H9 (cell line): ENCODE measurements around the gene NKAIN4. TPM values are rescaled to one million over a fixed set of nuclear protein-coding genes. Genes with fewer than 3 reads are reported as not detected.

Source experiments
- DNase-seq: peaks from one replicate; pipeline ENCODE4 v3.0.0-alpha.2; 2017
- H2AFZ ChIP-seq: one replicate; pipeline ENCODE4 v1.6.1; 2013; ENCODE audit warnings: mild to moderate bottlenecking, low read length, control low read depth, moderate library complexity
- H2AK5ac ChIP-seq: 2 replicates; pipeline ENCODE4 v1.6.1; 2013; ENCODE audit warnings: low read length, control low read depth, mixed read lengths; ENCODE audit not compliant: insufficient read length
- H2BK120ac ChIP-seq: one replicate; pipeline ENCODE4 v1.6.1; 2013; ENCODE audit warnings: low read depth, mild to moderate bottlenecking, low read length, control low read depth, inconsistent platforms; ENCODE audit not compliant: poor library complexity, severe bottlenecking
- H2BK12ac ChIP-seq: 2 replicates; pipeline ENCODE4 v1.6.1; 2013; ENCODE audit warnings: low read length, control low read depth, mixed read lengths, low read depth; ENCODE audit not compliant: insufficient read length
- H2BK15ac ChIP-seq: 2 replicates; pipeline ENCODE4 v1.6.1; 2013; ENCODE audit warnings: low read depth, low read length, control low read depth
- H2BK20ac ChIP-seq: one replicate; pipeline ENCODE4 v1.6.1; 2013; ENCODE audit warnings: low read depth, mild to moderate bottlenecking, low read length, control low read depth, inconsistent platforms; ENCODE audit not compliant: poor library complexity, severe bottlenecking
- H2BK5ac ChIP-seq: 2 replicates; pipeline ENCODE4 v1.6.1; 2013; ENCODE audit warnings: low read length, control low read depth, mixed read lengths; ENCODE audit not compliant: insufficient read length
- H3K14ac ChIP-seq: 2 replicates; pipeline ENCODE4 v1.6.1; 2013; ENCODE audit warnings: low read length, control low read depth; ENCODE audit not compliant: insufficient read depth
- H3K18ac ChIP-seq: 2 replicates; pipeline ENCODE4 v1.6.1; 2013; ENCODE audit warnings: low read depth, mild to moderate bottlenecking, mixed read lengths, low read length, control low read depth; ENCODE audit not compliant: insufficient read length
- H3K23ac ChIP-seq: 2 replicates; pipeline ENCODE4 v1.6.1; 2013; ENCODE audit warnings: low read length, control low read depth, mixed read lengths, low read depth; ENCODE audit not compliant: insufficient read length
- H3K23me2 ChIP-seq: 2 replicates; pipeline ENCODE4 v1.6.1; 2013; ENCODE audit warnings: low read depth, mild to moderate bottlenecking, mixed read lengths, low read length, control low read depth; ENCODE audit not compliant: insufficient read length, poor library complexity, severe bottlenecking
- H3K27ac ChIP-seq: 2 replicates; pipeline ENCODE4 v1.5.1; 2013; ENCODE audit warnings: low read length, control low read depth, mixed read lengths, low read depth; ENCODE audit not compliant: insufficient read length
- H3K27me3 ChIP-seq: 2 replicates; pipeline ENCODE4 v1.6.1; 2013; ENCODE audit warnings: low read length, control low read depth, inconsistent platforms; ENCODE audit not compliant: insufficient read depth
- H3K4ac ChIP-seq: 2 replicates; pipeline ENCODE4 v1.6.1; 2013; ENCODE audit warnings: low read depth, mild to moderate bottlenecking, control low read depth, inconsistent platforms, low read length, moderate library complexity
- H3K4me1 ChIP-seq: 2 replicates; pipeline ENCODE4 v1.6.1; 2013; ENCODE audit warnings: low read length, control low read depth, inconsistent platforms; ENCODE audit not compliant: insufficient read depth
- H3K4me2 ChIP-seq: 2 replicates; pipeline ENCODE4 v1.6.1; 2013; ENCODE audit warnings: low read length, control low read depth, mixed read lengths; ENCODE audit not compliant: insufficient read length, insufficient read depth
- H3K56ac ChIP-seq: 2 replicates; pipeline ENCODE4 v1.6.1; 2013; ENCODE audit warnings: low read depth, mild to moderate bottlenecking, mixed read lengths, low read length, control low read depth; ENCODE audit not compliant: insufficient read length
- H3K79me1 ChIP-seq: 2 replicates; pipeline ENCODE4 v1.6.1; 2013; ENCODE audit warnings: low read depth, mild to moderate bottlenecking, moderate library complexity, low read length, control low read depth, inconsistent platforms; ENCODE audit not compliant: insufficient read depth, poor library complexity, severe bottlenecking
- H3K79me2 ChIP-seq: 2 replicates; pipeline ENCODE4 v1.6.1; 2013; ENCODE audit warnings: low read length, control low read depth, inconsistent platforms; ENCODE audit not compliant: insufficient read depth
- H3K9ac ChIP-seq: 2 replicates; pipeline ENCODE4 v1.6.1; 2013; ENCODE audit warnings: low read length, control low read depth, mixed read lengths; ENCODE audit not compliant: insufficient read length; ENCODE audit errors: extremely low read depth
- H3K9me3 ChIP-seq: one replicate; pipeline ENCODE4 v1.6.1; 2013; ENCODE audit warnings: low read depth, low read length, inconsistent platforms; ENCODE audit not compliant: control insufficient read depth
- H3T11ph ChIP-seq: one replicate; pipeline ENCODE4 v1.6.1; 2013; ENCODE audit warnings: mild to moderate bottlenecking, low read length, control low read depth, inconsistent platforms
- H4K20me1 ChIP-seq: one replicate; pipeline ENCODE4 v1.6.1; 2013; ENCODE audit not compliant: control insufficient read depth, insufficient read length, insufficient read depth
- H4K5ac ChIP-seq: 2 replicates; pipeline ENCODE4 v1.6.1; 2013; ENCODE audit warnings: low read depth, mild to moderate bottlenecking, mixed read lengths, low read length, control low read depth; ENCODE audit not compliant: insufficient read length
- H4K8ac ChIP-seq: replicated peaks from 2 replicates; pipeline ENCODE4 v1.6.1; 2013; ENCODE audit warnings: low read length, control low read depth, mixed read lengths, low read depth; ENCODE audit not compliant: insufficient read length
- H4K91ac ChIP-seq: 2 replicates; pipeline ENCODE4 v1.6.1; 2013; ENCODE audit warnings: low read depth, mild to moderate bottlenecking, moderate library complexity, mixed read lengths, low read length, control low read depth; ENCODE audit not compliant: insufficient read length
- H3K27ac Mint-ChIP-seq, 3 experiments: 2 replicates in 2 of 3; 3 replicates in 1 of 3; pipeline ENCODE4 v1.8.0; 2020 to 2021; ENCODE audit warnings: mixed read lengths in 3 of 3, mild to moderate bottlenecking in 1 of 3, moderate library complexity in 1 of 3
- H3K27me3 Mint-ChIP-seq: 2 replicates; pipeline ENCODE4 v1.8.0; 2021; ENCODE audit warnings: low read depth, mild to moderate bottlenecking, moderate library complexity, mixed read lengths
- H3K36me3 Mint-ChIP-seq, 3 experiments: 2 replicates in 2 of 3; 3 replicates in 1 of 3; pipeline ENCODE4 v1.8.0; 2020 to 2021; ENCODE audit warnings: low read depth in 3 of 3, mixed read lengths in 3 of 3; ENCODE audit not compliant: insufficient read depth in 1 of 3
- H3K4me1 Mint-ChIP-seq, 2 experiments: 2 replicates each; pipeline ENCODE4 v1.8.0; 2020; ENCODE audit warnings: mixed read lengths in 2 of 2
- H3K4me3 Mint-ChIP-seq, 2 experiments: 2 replicates in 1 of 2; 3 replicates in 1 of 2; pipeline ENCODE4 v1.8.0; 2020 to 2021; ENCODE audit warnings: mild to moderate bottlenecking in 2 of 2, mixed read lengths in 2 of 2, moderate library complexity in 1 of 2
- H3K9me3 Mint-ChIP-seq, 2 experiments: 2 replicates in 1 of 2; 3 replicates in 1 of 2; pipeline ENCODE4 v1.8.0; 2020; ENCODE audit warnings: mild to moderate bottlenecking in 2 of 2, mixed read lengths in 2 of 2, moderate library complexity in 1 of 2
- WGBS: extraction: QIAGEN DNeasy Blood & Tissue Kit; methylation state at CpG from one replicate; pipeline ENCODE4 v1.1.7; 2013; ENCODE audit warnings: missing lambda C conversion rate, low lambda C conversion rate, mixed read lengths; ENCODE audit not compliant: insufficient read length; ENCODE audit errors: extremely low coverage; 5-methylcytosine and 5-hydroxymethylcytosine counted together
- total RNA-seq: library from RNA; stranded (reverse); gene quantifications from 2 replicates; pipeline ENCODE4 v1.2.1, GENCODE V29; 2021
- TF ChIP-seq, protein P1 (sequence below): fragments of 200-600 bp; sonication (generic); conservative IDR thresholded peaks from 3 replicates; pipeline ENCODE4 v1.8.0; 2021; ENCODE audit warnings: antibody characterized with exemption, mild to moderate bottlenecking

Gene NKAIN4
- total RNA-seq, 1 experiment from 2014 or later: 20.9 TPM

DNA sequence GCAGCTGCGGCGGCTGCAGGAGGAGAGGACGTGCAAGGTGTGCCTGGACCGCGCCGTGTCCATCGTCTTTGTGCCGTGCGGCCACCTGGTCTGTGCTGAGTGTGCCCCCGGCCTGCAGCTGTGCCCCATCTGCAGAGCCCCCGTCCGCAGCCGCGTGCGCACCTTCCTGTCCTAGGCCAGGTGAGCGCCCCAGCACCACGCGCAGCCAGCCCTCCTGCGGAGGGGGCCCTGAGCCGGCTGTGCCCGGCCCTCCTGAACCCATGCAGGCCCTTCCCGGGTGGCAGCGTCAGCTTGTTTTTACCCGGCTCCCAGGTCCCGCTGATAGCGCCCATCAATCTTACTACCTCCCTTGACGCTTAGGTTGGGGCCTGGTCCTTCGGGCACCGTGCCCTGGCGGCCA, 14.8 kb downstream of the NKAIN4 start:
- H3K27ac Mint-ChIP-seq: no peak overlapping the region
- H3K23me2 ChIP-seq: no peaks in the 10 kb centered on the region
- no peak overlapping the region for H3K9ac ChIP-seq

More for the DNA sequence above, 14.8 kb downstream of the NKAIN4 start:
- no peaks in the 10 kb centered on the region for H4K20me1 ChIP-seq
- H3K27me3 ChIP-seq: no peaks in the 10 kb centered on the region
- no peak overlapping the region for H4K5ac ChIP-seq
- no peak overlapping the region for H3K4ac ChIP-seq
- H3T11ph ChIP-seq: no peak overlapping the region
- H3K4me3 Mint-ChIP-seq: no peak overlapping the region
- H3K27ac ChIP-seq: no peak overlapping the region
- TF ChIP-seq, protein P1, sequence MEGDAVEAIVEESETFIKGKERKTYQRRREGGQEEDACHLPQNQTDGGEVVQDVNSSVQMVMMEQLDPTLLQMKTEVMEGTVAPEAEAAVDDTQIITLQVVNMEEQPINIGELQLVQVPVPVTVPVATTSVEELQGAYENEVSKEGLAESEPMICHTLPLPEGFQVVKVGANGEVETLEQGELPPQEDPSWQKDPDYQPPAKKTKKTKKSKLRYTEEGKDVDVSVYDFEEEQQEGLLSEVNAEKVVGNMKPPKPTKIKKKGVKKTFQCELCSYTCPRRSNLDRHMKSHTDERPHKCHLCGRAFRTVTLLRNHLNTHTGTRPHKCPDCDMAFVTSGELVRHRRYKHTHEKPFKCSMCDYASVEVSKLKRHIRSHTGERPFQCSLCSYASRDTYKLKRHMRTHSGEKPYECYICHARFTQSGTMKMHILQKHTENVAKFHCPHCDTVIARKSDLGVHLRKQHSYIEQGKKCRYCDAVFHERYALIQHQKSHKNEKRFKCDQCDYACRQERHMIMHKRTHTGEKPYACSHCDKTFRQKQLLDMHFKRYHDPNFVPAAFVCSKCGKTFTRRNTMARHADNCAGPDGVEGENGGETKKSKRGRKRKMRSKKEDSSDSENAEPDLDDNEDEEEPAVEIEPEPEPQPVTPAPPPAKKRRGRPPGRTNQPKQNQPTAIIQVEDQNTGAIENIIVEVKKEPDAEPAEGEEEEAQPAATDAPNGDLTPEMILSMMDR: no peak
- no peaks in the 10 kb centered on the region for H3K9me3 Mint-ChIP-seq
- H3K4me1 Mint-ChIP-seq: peaks cover 3 to 12% of the 10 kb centered on the region in 2 experiments
- H3K27me3 Mint-ChIP-seq: peaks cover 2% of the 10 kb centered on the region; the same call in 1 of the 2 replicates
- H3K4me1 ChIP-seq: peaks cover 2% of the 10 kb centered on the region; the same call in 1 of the 2 replicates
- no peak overlapping the region for H2AFZ ChIP-seq
- no peaks in the 10 kb centered on the region for H3K36me3 Mint-ChIP-seq
- H2BK15ac ChIP-seq: no peak overlapping the region; the same call in 1 of the 2 replicates
- H3K14ac ChIP-seq: no peak overlapping the region; the same call in 1 of the 2 replicates
- H2BK12ac ChIP-seq: no peak overlapping the region
- no peak for DNase-seq
- no peaks in the 10 kb centered on the region for H3K9me3 ChIP-seq
- H2BK120ac ChIP-seq: no peak overlapping the region
- no peak overlapping the region for H2BK5ac ChIP-seq
- no peak overlapping the region for H3K18ac ChIP-seq
- H2BK20ac ChIP-seq: no peak overlapping the region
- WGBS: no CpG with 5 or more reads among the region's 30 CpGs
- no peak overlapping the region for H4K91ac ChIP-seq
- no peak overlapping the region for H3K56ac ChIP-seq
- no peak overlapping the region for H2AK5ac ChIP-seq
- H3K79me2 ChIP-seq: no peaks in the 10 kb centered on the region
- H3K4me2 ChIP-seq: no peak overlapping the region
- no peak overlapping the region for H4K8ac ChIP-seq
- H3K79me1 ChIP-seq: no peaks in the 10 kb centered on the region
- no peak overlapping the region for H3K23ac ChIP-seq
